Stimulated activated CD8-positive, alpha-beta memory T cell treated with anti-CD3 and anti-CD28 coated beads, Interleukin-15, amount 100 ng/mL, for 4 hours (primary cell): ENCODE results near the gene TMEM156.
"Not testable (repeated sequence)": the region's sequence is repeated elsewhere in the genome, so short reads cannot be mapped to it uniquely, and the experiment has no call there.

Experiments used
- DNase-seq, 2 donors: peaks; one replicate each; pipeline ENCODE4 v3.0.0-alpha.2; 2020; ENCODE audit warnings: low read depth in 2 of 2

Gene TMEM156

GRCh38 chr4:39043861-39044363, 11.7 kb upstream of the TMEM156 start:
- DNase-seq = no peak

GRCh38 chr4:39043058-39043860, 11.1 kb upstream of the TMEM156 start:
- no peak for DNase-seq

DNA sequence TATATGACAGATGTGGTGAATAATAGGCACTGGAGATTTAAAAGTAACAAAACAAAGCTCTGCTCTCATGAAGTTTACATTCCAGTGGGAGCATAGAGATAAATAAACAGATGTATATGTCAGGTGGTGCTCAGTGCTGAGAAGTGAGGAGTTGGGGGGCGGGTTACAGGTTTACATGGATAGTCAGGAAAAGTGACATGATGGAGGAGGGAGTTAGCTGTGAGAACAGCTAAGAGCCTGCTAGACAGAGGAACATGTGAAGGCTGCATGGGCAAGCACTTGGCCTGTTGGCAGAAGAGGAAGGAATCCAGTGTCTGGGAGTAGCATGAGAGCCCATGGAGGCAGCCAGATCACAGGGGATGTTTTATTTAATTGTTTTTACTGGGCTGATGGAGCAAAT, 10.2 kb upstream of the TMEM156 start:
- DNase-seq = no peak

DNA sequence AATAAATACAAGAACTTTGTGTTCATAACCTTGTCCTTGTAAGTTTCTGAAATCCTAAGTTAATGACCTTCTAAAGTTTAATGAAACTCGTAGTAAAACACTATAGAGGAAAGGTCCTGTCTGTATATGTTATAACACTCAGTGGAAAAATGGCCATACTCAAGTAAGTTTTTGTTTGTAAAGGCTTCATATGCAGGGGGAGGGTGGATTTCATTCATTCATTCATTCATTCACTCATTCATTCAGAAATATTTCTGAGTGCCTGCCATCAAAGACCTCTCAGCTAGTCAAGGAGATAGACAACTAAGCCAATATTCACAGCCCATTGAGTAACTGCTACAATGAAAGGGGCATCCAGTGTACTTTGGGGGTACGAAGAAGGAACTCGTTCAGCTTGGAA, 6.9 kb upstream of the TMEM156 start:
- no peak for DNase-seq

DNA sequence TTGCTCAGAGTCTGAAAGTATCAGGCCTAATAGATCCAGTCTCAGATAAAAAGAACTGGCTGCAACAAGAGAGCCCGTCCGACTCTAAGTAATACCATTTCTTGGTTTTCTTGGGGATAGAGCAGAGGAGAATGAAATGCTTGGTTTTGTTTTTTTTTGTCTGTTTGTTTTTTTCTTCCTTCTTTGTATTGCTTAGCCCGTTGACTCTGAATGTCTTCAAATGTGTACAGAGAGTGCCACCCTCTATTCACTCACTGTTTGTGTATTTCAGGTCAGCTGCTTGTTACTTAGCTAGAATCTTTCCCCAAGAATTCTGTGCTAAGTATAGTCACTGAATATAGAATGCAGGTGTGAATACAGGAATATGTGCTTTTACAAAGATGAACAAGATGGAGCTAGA, 5.7 kb upstream of the TMEM156 start:
- DNase-seq = no peak

DNA sequence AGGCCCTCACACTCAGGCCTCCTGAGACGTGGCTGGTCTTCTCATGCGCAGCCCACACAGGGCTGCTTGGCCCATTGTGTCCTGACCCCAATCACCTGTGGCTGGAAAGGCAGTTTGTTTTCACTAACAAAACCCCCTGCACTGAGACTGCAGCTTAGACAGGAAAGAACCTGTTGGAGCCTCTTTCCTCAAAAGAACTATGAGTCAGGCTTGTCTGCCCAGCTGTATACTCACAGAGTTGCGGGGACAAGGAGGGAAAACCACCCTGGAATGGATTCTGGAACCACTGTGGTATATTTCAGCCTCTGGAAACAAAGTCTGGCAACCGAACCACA, 5.2 kb upstream of the TMEM156 start:
- DNase-seq = no peak

DNA sequence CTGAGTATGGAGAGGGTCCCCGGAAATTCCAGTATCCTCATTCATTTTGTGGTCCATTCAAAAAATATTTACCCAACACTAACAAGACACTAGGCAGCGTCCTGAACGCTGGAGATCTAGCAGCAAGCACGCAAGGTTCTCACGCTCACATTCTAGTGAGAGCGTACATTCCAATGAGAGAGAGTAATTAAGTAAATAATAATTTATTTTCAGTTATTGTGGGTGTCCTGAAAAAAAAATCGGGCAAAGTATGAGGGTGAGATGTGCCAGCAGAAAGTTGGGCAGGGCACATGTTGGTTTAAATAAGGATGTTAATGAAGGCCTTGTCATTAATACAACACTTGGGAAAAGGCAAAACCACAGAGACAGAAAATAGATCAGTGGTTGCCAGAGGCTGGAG, 4.0 kb upstream of the TMEM156 start:
- no peak for DNase-seq

- not testable (repeated sequence) for DNase-seq
Observed at GRCh38 chr4:39031590-39032020, 604 bp downstream of the TMEM156 start.

DNA sequence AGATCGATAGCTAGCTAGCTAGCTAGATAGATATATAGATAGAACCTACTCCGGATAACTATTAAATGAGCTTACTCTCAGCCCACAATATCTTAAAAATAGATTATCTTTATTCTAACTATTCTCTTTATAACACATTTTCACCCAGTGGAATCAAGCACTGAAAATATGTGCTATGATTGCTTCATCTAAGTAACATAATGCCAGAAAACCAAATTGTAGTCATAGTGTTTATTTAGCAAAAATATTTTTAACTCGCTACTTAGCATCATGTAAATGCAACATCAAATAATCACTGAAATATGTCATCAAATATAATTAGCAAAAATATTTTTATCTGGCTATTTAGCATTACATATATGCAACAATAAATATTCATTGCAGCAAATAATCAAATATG, 1.5 kb downstream of the TMEM156 start:
- no peak for DNase-seq

DNA sequence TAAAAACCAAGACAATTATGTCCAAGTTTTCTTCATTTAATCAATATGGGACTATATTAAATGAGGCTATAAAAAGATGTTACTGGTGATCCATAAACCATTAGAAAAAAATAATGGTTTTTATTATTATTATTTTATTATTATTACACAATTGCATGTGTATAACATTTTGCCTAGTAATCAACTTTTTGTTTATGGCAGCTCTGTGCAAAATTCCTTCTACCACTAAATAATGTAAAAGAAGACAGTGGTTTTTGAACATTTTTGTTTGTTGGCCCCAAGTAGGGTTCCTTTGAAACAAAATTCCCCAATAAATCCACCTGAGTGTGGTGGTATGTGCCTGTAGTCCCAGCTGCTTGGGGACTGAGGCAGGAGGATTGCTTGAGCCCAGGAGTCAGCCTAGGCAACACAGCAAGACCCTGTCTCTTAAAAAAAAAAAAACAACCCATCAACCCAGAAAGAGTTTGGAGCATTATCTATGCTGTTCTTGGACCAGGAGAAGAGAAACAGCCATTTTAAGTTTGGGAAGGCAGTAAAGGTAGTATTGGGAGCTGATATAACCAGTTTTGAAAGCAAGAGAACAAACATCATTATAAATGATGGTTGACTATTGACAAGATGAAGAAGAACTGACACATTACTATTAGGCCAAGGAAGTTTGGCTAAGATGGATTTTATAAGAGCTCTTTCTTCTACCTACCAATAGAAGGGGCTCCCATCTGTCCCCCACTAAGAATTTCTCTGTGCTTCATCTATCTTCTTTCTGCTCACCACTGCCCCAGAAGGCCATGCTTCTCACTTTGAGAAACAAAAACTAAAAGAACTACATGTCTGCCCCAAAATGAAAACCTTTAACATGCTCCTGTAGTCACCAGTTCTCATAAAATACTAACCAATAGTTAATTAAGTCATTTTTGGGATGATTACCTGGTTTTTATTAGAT, 2.2 kb downstream of the TMEM156 start:
- no peak for DNase-seq

GRCh38 chr4:39026096-39026495, 6.1 kb downstream of the TMEM156 start:
- DNase-seq = no peak

DNA sequence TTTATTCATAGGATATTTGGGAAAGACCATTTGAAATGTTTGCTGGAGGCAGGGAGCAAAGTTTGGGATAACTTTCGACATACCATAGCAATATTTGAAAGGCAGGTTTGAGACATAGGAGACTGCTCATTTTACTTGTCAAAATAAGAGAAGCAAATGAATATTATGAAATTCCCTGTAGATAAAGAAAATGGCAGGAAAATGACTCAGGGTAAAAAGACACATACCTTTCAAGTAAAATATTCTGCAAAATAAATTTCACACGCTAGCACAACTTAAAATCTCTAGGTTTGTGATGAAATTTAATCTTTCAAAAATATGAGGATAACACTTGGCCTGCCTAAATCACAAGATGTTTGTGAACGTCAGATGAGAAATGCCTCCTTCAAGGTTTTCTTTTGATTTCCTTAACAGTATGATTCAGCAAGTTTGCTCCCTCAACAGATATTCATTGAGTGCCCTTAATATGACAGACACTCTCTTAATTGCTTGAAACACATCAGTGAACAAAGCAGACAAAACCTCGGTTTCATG, 6.6 kb downstream of the TMEM156 start:
- no peak for DNase-seq

DNA sequence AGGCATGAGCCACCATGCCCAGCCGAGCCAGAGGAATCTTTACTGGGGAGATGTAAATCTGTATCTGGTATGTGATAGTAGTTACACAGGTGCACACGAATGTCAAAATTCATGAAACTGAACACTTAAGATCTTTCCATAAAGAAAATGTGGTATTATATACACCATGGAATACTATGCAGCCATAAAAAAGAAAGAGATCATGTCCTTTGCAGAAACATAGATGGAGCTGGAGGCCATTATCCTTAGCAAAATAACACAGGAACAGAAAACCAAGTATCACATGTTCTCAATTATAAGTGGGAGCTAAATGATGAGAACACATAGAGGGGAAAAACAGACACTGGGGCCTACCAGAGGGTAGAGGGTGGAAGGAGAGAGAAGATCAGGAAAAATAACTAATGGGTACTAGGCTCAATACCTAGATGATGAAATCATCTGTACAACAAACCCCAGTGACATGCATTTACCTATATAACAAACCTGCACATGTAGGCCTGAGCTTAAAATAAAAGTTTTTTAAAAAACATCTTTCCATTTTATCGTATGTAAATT, 7.8 kb downstream of the TMEM156 start:
- DNase-seq = no peak

- DNase-seq = no peak
Observed at GRCh38 chr4:39023059-39023458, 9.2 kb downstream of the TMEM156 start.

GRCh38 chr4:39022241-39022640, 10.0 kb downstream of the TMEM156 start:
- no peak for DNase-seq

- no peak for DNase-seq
Observed at GRCh38 chr4:39021631-39022030, 10.6 kb downstream of the TMEM156 start.

GRCh38 chr4:39020130-39020529, 12.1 kb downstream of the TMEM156 start:
- no peak for DNase-seq

GRCh38 chr4:39014028-39014427, 18.2 kb downstream of the TMEM156 start:
- DNase-seq = no peak

DNA sequence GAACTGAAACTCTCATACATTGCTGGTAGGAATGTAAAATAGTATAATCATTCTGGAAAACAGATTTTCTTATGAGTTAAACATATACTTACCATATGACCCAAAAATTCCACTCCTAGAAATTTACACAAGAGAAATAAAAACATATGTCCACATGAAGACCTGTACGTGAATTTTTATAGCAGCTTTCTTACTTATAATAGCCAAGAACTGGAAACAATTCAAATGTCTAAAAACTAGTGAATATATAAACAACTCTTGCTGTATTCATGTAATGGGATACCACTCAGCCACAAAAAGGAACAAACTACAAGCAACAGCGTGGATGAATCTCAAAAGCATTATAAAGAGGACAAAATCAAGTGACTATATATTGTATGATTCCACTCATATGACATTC, 27.5 kb downstream of the TMEM156 start:
- DNase-seq = no peak

GRCh38 chr4:39002058-39002457, 30.2 kb downstream of the TMEM156 start:
- not testable (repeated sequence) for DNase-seq

GRCh38 chr4:38995660-38996005, 36.6 kb downstream of the TMEM156 start:
- DNase-seq = no peak

GRCh38 chr4:38994135-38994534, 38.1 kb downstream of the TMEM156 start:
- DNase-seq = no peak
